IMR-90 (cell line): ENCODE measurements around the gene CFAP299.

Source experiments
- BHLHE40 ChIP-seq: fragments of 150-350 bp; IDR thresholded peaks from 2 replicates; pipeline ENCODE4 v1.6.1; 2016; ENCODE audit warnings: mild to moderate bottlenecking, low read depth, low read length
- FOS ChIP-seq: fragments of 150-350 bp; IDR thresholded peaks from 2 replicates; pipeline ENCODE4 v1.6.1; 2016; ENCODE audit warnings: low read depth, low read length
- MXI1 ChIP-seq: IDR thresholded peaks from 2 replicates; pipeline ENCODE4 v1.6.1; 2012; ENCODE audit warnings: low read depth, mild to moderate bottlenecking, low read length, moderate library complexity, borderline replicate concordance
- NFE2L2 ChIP-seq: fragments of 150-350 bp; IDR thresholded peaks from 2 replicates; pipeline ENCODE4 v1.6.1; 2016; ENCODE audit warnings: low read depth, mild to moderate bottlenecking, low read length
- POLR2A ChIP-seq: IDR thresholded peaks from 2 replicates; pipeline ENCODE4 v1.6.1; 2012; ENCODE audit warnings: mild to moderate bottlenecking, low read depth, low read length
- RCOR1 ChIP-seq: IDR thresholded peaks from 2 replicates; pipeline ENCODE4 v1.6.1; 2012; ENCODE audit warnings: mild to moderate bottlenecking, low read length, improper control_type of control experiment; ENCODE audit not compliant: insufficient replicate concordance
- SMC3 ChIP-seq: fragments of 150-350 bp; IDR thresholded peaks from 2 replicates; pipeline ENCODE4 v1.6.1; 2016; ENCODE audit warnings: low read depth, mild to moderate bottlenecking, antibody characterized with exemption, low read length, moderate library complexity
- USF2 ChIP-seq: fragments of 150-350 bp; IDR thresholded peaks from 2 replicates; pipeline ENCODE4 v1.6.1; 2017; ENCODE audit warnings: mild to moderate bottlenecking, antibody characterized with exemption, low read length, low read depth
- TF ChIP-seq, protein P1 (sequence below): conservative IDR thresholded peaks from 2 replicates; pipeline ENCODE4 v1.5.1; 2012; ENCODE audit warnings: mild to moderate bottlenecking, low read depth, low read length, improper control_type of control experiment
- TF ChIP-seq, protein P2 (sequence below): fragments of 150-350 bp; IDR thresholded peaks from 2 replicates; pipeline ENCODE4 v1.6.1; 2016; ENCODE audit warnings: low read depth, mild to moderate bottlenecking, low read length, moderate library complexity, borderline replicate concordance

DNA sequence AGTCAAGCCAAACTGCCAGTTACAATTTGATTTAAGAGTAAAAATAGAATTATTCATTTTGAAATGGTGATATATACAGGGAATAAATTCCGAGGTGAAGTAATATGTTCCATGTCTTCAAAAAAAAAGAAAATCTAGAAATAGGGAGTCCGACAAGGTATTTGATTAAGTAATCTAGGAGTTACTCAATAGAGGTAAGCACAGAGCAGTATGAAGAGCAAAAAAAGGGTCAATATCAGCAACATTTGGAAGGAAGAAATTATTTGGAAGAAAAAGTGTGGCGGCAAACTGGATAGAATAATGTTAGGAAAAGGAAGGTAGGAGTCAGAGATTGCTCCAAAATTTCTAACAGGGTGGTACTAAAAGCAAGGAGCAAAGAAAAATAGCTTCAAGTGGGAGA is 581.2 kb downstream of the CFAP299 start:
- no peak for TF ChIP-seq POLR2A
- no peak for TF ChIP-seq FOS
- TF ChIP-seq, protein P1, sequence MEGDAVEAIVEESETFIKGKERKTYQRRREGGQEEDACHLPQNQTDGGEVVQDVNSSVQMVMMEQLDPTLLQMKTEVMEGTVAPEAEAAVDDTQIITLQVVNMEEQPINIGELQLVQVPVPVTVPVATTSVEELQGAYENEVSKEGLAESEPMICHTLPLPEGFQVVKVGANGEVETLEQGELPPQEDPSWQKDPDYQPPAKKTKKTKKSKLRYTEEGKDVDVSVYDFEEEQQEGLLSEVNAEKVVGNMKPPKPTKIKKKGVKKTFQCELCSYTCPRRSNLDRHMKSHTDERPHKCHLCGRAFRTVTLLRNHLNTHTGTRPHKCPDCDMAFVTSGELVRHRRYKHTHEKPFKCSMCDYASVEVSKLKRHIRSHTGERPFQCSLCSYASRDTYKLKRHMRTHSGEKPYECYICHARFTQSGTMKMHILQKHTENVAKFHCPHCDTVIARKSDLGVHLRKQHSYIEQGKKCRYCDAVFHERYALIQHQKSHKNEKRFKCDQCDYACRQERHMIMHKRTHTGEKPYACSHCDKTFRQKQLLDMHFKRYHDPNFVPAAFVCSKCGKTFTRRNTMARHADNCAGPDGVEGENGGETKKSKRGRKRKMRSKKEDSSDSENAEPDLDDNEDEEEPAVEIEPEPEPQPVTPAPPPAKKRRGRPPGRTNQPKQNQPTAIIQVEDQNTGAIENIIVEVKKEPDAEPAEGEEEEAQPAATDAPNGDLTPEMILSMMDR, result no peak
- TF ChIP-seq RCOR1, result no peak
- no peak for TF ChIP-seq MXI1
- TF ChIP-seq NFE2L2, result no peak
- no peak for TF ChIP-seq BHLHE40
- TF ChIP-seq SMC3, result no peak
- TF ChIP-seq USF2, result no peak
- TF ChIP-seq, protein P2, sequence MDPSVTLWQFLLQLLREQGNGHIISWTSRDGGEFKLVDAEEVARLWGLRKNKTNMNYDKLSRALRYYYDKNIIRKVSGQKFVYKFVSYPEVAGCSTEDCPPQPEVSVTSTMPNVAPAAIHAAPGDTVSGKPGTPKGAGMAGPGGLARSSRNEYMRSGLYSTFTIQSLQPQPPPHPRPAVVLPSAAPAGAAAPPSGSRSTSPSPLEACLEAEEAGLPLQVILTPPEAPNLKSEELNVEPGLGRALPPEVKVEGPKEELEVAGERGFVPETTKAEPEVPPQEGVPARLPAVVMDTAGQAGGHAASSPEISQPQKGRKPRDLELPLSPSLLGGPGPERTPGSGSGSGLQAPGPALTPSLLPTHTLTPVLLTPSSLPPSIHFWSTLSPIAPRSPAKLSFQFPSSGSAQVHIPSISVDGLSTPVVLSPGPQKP, result no peak
